Measurements from ENCODE around the gene USE1.

GRCh38 chr19:17263712-17264640 lies 48.8 kb downstream of the USE1 start:
- TF ChIP-seq, protein P1, sequence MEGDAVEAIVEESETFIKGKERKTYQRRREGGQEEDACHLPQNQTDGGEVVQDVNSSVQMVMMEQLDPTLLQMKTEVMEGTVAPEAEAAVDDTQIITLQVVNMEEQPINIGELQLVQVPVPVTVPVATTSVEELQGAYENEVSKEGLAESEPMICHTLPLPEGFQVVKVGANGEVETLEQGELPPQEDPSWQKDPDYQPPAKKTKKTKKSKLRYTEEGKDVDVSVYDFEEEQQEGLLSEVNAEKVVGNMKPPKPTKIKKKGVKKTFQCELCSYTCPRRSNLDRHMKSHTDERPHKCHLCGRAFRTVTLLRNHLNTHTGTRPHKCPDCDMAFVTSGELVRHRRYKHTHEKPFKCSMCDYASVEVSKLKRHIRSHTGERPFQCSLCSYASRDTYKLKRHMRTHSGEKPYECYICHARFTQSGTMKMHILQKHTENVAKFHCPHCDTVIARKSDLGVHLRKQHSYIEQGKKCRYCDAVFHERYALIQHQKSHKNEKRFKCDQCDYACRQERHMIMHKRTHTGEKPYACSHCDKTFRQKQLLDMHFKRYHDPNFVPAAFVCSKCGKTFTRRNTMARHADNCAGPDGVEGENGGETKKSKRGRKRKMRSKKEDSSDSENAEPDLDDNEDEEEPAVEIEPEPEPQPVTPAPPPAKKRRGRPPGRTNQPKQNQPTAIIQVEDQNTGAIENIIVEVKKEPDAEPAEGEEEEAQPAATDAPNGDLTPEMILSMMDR (IDR thresholded peaks at IDR 0.05): no peak
- no peak for TF ChIP-seq POLR2A (IDR thresholded peaks at IDR 0.05)

Data from prostate gland (tissue), 2 donors.